ENCODE data around the gene ATF6. TPM values are rescaled to one million over a fixed set of nuclear protein-coding genes. Genes with fewer than 3 reads are reported as not detected.

ATF6 gene
- total RNA-seq, 2 donors from 2014 or later = 14.4 to 19.8 TPM

- H3K9ac ChIP-seq (ENCODE audit: extremely low read depth, low read length, poor library complexity, severe bottlenecking) = no peak overlapping the region
- H3K27me3 Mint-ChIP-seq (ENCODE audit: insufficient read depth) = no peaks in the 10 kb centered on the region
- H3K4me3 ChIP-seq (ENCODE audit: low read length) = no peak overlapping the region
- H3K27ac Mint-ChIP-seq = no peak overlapping the region
- H3K4me1 Mint-ChIP-seq = peaks cover 7% of the 10 kb centered on the region
- TF ChIP-seq CTCF (conservative IDR thresholded peaks at IDR 0.05) = no peak
- H3K27me3 ChIP-seq (ENCODE audit: control insufficient read depth, insufficient read depth, low read length, poor library complexity, severe bottlenecking) = no peaks in the 10 kb centered on the region
- no peaks in the 10 kb centered on the region for H3K9me3 ChIP-seq (ENCODE audit: control insufficient read depth, low read length)
- no peaks in the 10 kb centered on the region for H3K4me1 ChIP-seq (ENCODE audit: control insufficient read depth, insufficient read depth, low read length)
- peaks cover 7% of the 10 kb centered on the region for H3K9me3 Mint-ChIP-seq
- DNase-seq = no peak
- no peak overlapping the region for H3K4me3 Mint-ChIP-seq
- no peaks in the 10 kb centered on the region for H3K36me3 ChIP-seq (ENCODE audit: control insufficient read depth, insufficient read depth, low read length)
- H3K36me3 Mint-ChIP-seq (ENCODE audit: low read depth) = peaks cover 11% of the 10 kb centered on the region
- H3K27ac ChIP-seq (ENCODE audit: low read depth, low read length) = no peak overlapping the region
These were observed 72.8 kb downstream of the ATF6 start for GRCh38 chr1:161838885-161839284.

GRCh38 chr1:161839591-161839990 is 73.5 kb downstream of the ATF6 start:
- WGBS, 2 experiments (ENCODE audit: insufficient coverage in 1 of 2, insufficient read length in 1 of 2) = 89 to 90% methylated on average over 2 of the region's 2 CpGs
- no peak overlapping the region for H3K4me3 Mint-ChIP-seq

GRCh38 chr1:161840363-161840762 is 74.2 kb downstream of the ATF6 start:
- no peaks in the 10 kb centered on the region for H3K9me3 Mint-ChIP-seq
- Histone ChIP-seq H3K9me3 (ENCODE audit: control insufficient read depth, low read length) (no peaks in the 10 kb centered on the region), H3K9ac (ENCODE audit: extremely low read depth, low read length, poor library complexity, severe bottlenecking) (no peak overlapping the region), H3K27ac (ENCODE audit: low read depth, low read length) (no peak overlapping the region), H3K4me1 (ENCODE audit: control insufficient read depth, insufficient read depth, low read length) (no peaks in the 10 kb centered on the region), H3K36me3 (ENCODE audit: control insufficient read depth, insufficient read depth, low read length) (no peaks in the 10 kb centered on the region), H3K4me3 (ENCODE audit: low read length) (no peak overlapping the region), H3K27me3 (ENCODE audit: control insufficient read depth, insufficient read depth, low read length, poor library complexity, severe bottlenecking) (no peaks in the 10 kb centered on the region)
- 95 to 100% methylated on average over 1 of the region's 1 CpG for WGBS, 2 experiments (ENCODE audit: insufficient coverage in 1 of 2, insufficient read length in 1 of 2)
- no peak for DNase-seq
- no peaks in the 10 kb centered on the region for H3K27me3 Mint-ChIP-seq (ENCODE audit: insufficient read depth)
- TF ChIP-seq CTCF (conservative IDR thresholded peaks at IDR 0.05) = no peak
- H3K36me3 Mint-ChIP-seq (ENCODE audit: low read depth) = peaks cover 11% of the 10 kb centered on the region
- H3K4me3 Mint-ChIP-seq = no peak overlapping the region
- H3K27ac Mint-ChIP-seq = no peak overlapping the region
- peaks cover 7% of the 10 kb centered on the region for H3K4me1 Mint-ChIP-seq

More at GRCh38 chr1:161839591-161839990, 73.5 kb downstream of the ATF6 start:
- no peak overlapping the region for H3K4me3 ChIP-seq (ENCODE audit: low read length)
- H3K9me3 Mint-ChIP-seq = peaks cover 4% of the 10 kb centered on the region
- DNase-seq = no peak
- no peak overlapping the region for H3K27ac ChIP-seq (ENCODE audit: low read depth, low read length)
- no peaks in the 10 kb centered on the region for H3K27me3 Mint-ChIP-seq (ENCODE audit: insufficient read depth)
- H3K4me1 Mint-ChIP-seq = peaks cover 7% of the 10 kb centered on the region
- H3K36me3 ChIP-seq (ENCODE audit: control insufficient read depth, insufficient read depth, low read length) = no peaks in the 10 kb centered on the region
- TF ChIP-seq CTCF (conservative IDR thresholded peaks at IDR 0.05) = no peak
- no peak overlapping the region for H3K9ac ChIP-seq (ENCODE audit: extremely low read depth, low read length, poor library complexity, severe bottlenecking)
- no peaks in the 10 kb centered on the region for H3K4me1 ChIP-seq (ENCODE audit: control insufficient read depth, insufficient read depth, low read length)
- H3K27ac Mint-ChIP-seq = no peak overlapping the region
- no peaks in the 10 kb centered on the region for H3K9me3 ChIP-seq (ENCODE audit: control insufficient read depth, low read length)
- H3K36me3 Mint-ChIP-seq (ENCODE audit: low read depth) = peaks cover 11% of the 10 kb centered on the region
- no peaks in the 10 kb centered on the region for H3K27me3 ChIP-seq (ENCODE audit: control insufficient read depth, insufficient read depth, low read length, poor library complexity, severe bottlenecking)
